GM12878 (cell line): ENCODE results near the gene DNAJC5. TPM values are rescaled to one million over a fixed set of nuclear protein-coding genes. Genes with fewer than 3 reads are reported as not detected.
A peak's percentile ranks its signal among the peaks of the same experiment; 100 is the strongest.

Experiments
- BHLHE40 ChIP-seq, 2 experiments: fragments of 450-650 bp in 1 of 2; IDR thresholded peaks; 2 replicates each; pipeline ENCODE4 v1.6.1; 2011 to 2017; ENCODE audit warnings: low read depth in 2 of 2, borderline replicate concordance in 1 of 2, improper control_type of control experiment in 1 of 2, low read length in 1 of 2, mild to moderate bottlenecking in 1 of 2
- DPF2 ChIP-seq: fragments of 450-650 bp; IDR thresholded peaks from 2 replicates; pipeline ENCODE4 v1.6.1; 2017; ENCODE audit warnings: mild to moderate bottlenecking
- EGR1 ChIP-seq, 2 experiments: IDR thresholded peaks; 1 replicate in 1 of 2; 2 replicates in 1 of 2; pipeline ENCODE4 v1.6.1; 2011 to 2012; ENCODE audit warnings: low read depth in 2 of 2, low read length in 2 of 2, borderline replicate concordance in 1 of 2, mild to moderate bottlenecking in 1 of 2, moderate library complexity in 1 of 2
- HDAC2 ChIP-seq: fragments of 200-600 bp; sonication (generic); IDR thresholded peaks from 2 replicates; pipeline ENCODE4 v1.6.1; 2017
- IKZF1 ChIP-seq: fragments of 450-650 bp; conservative IDR thresholded peaks from 2 replicates; pipeline ENCODE4 v1.6.1; 2017; ENCODE audit warnings: antibody characterized with exemption, mild to moderate bottlenecking
- NKRF ChIP-seq: fragments of 450-650 bp; conservative IDR thresholded peaks from 2 replicates; pipeline ENCODE4 v1.6.1; 2017; ENCODE audit warnings: mild to moderate bottlenecking, moderate library complexity
- NRF1 ChIP-seq: conservative IDR thresholded peaks from 2 replicates; pipeline ENCODE4 v1.6.1; 2011; ENCODE audit warnings: mild to moderate bottlenecking, low read depth, low read length, improper control_type of control experiment
- PBX3 ChIP-seq: IDR thresholded peaks from 2 replicates; pipeline ENCODE4 v1.6.1; 2011; ENCODE audit warnings: mild to moderate bottlenecking, low read depth, low read length, moderate library complexity; ENCODE audit not compliant: insufficient replicate concordance
- POLR2A ChIP-seq: IDR thresholded peaks from 2 replicates; pipeline ENCODE4 v1.6.1; 2011; ENCODE audit warnings: low read depth, mild to moderate bottlenecking, low read length
- PRDM15 ChIP-seq: fragments of 450-650 bp; formaldehyde crosslinking; IDR thresholded peaks from 2 replicates; pipeline ENCODE4 v1.4.0; 2020; ENCODE audit warnings: mild to moderate bottlenecking, moderate library complexity
- RBBP5 ChIP-seq: fragments of 200-600 bp; sonication (generic); conservative IDR thresholded peaks from 2 replicates; pipeline ENCODE4 v1.6.1; 2016
- RELA ChIP-seq: fragments of 450-650 bp; IDR thresholded peaks from 2 replicates; pipeline ENCODE4 v1.8.0; 2014; ENCODE audit warnings: borderline replicate concordance; ENCODE audit not compliant: partially characterized antibody
- SIX5 ChIP-seq: IDR thresholded peaks from 2 replicates; pipeline ENCODE4 v1.6.1; 2011; ENCODE audit warnings: mild to moderate bottlenecking, low read depth, low read length, moderate library complexity; ENCODE audit not compliant: severe bottlenecking
- SP1 ChIP-seq: IDR thresholded peaks from one replicate; pipeline ENCODE4 v1.6.1; 2011; ENCODE audit warnings: low read depth, low read length
- TCF12 ChIP-seq: IDR thresholded peaks from 2 replicates; pipeline ENCODE4 v1.6.1; 2011; ENCODE audit warnings: low read depth, mild to moderate bottlenecking, low read length
- YY1 ChIP-seq: IDR thresholded peaks from 2 replicates; pipeline ENCODE4 v1.6.1; 2011; ENCODE audit warnings: low read depth, mild to moderate bottlenecking, low read length
- ZSCAN29 ChIP-seq: fragments of 450-650 bp; IDR thresholded peaks from 2 replicates; pipeline ENCODE4 v1.6.1; 2017; ENCODE audit warnings: mild to moderate bottlenecking, moderate library complexity
- polyA plus RNA-seq, 11 experiments: library from polyadenylated mRNA; depleted of rRNA in 4 of 11; unstranded in 6 of 11; stranded (reverse) in 5 of 11; fragments of >200 nt; fragmentation: Nextera tagmentation in 4 of 11; fragmentation: Illumina TruSeq in 1 of 11; extraction: Ambion mirVana in 4 of 11; extraction: Trizol in 1 of 11; gene quantifications; 1 replicate in 1 of 11; 2 replicates in 10 of 11; pipeline versions ENCODE4 v1.2.1 to v1.2.3, GENCODE V29; 2011 to 2016; ENCODE audit warnings: inconsistent platforms in 2 of 11, missing spikeins in 2 of 11, low read depth in 1 of 11
- total RNA-seq, 4 experiments: library from RNA; depleted of rRNA in 3 of 4; stranded (reverse); fragments of >200 nt in 3 of 4; fragmentation: Illumina TruSeq in 1 of 4; extraction: Trizol in 1 of 4; gene quantifications; 2 replicates each; pipeline versions ENCODE4 v1.2.1 to v1.2.3, GENCODE V29; 2013 to 2021

DNAJC5 gene
- total and polyA plus RNA-seq, 10 of the 15 experiments (the other 5 are each of a cell fraction or from before 2014, with no cell fraction given): 0.69 to 36.8 (median 17.0) TPM

- TF ChIP-seq PRDM15 (CRISPR knock-in tag) (no peak), BHLHE40 (IDR thresholded peaks at IDR 0.05; ENCODE audit: borderline replicate concordance in 1 of 2, low read depth in 2 of 2, low read length in 1 of 2) (peak in 1 of 2 experiments; percentile 73; a peak in 2 of 4 replicates), RELA (peak; percentile 46), SP1 (peak; percentile 72), EGR1 (IDR thresholded peaks at IDR 0.05; ENCODE audit: borderline replicate concordance in 1 of 2, low read depth in 2 of 2, low read length in 2 of 2) (peak; percentile 85 to 86), POLR2A (peak; percentile 65), NRF1 (peak; percentile 93), PBX3 (peak; percentile 86), YY1 (0 out of 2 replicates have a peak, but pooled peaks have one; percentile 27), SIX5 (peak; percentile 15), DPF2 (peak; percentile 73; the same call in 1 of the 2 replicates), HDAC2 (no peak), ZSCAN29 (no peak), IKZF1 (peak; percentile 83), NKRF (0 out of 2 replicates have a peak, but pooled peaks have one; percentile 18), TCF12 (no peak), RBBP5 (no peak)
These were observed at the start of gene DNAJC5 (continued) for GRCh38 chr20:63894358-63895201.
